GM12873 (cell line): ENCODE data around the gene CHPF2.

Experiments used
- CTCF ChIP-seq: IDR thresholded peaks from 2 replicates; pipeline ENCODE4 v1.5.1; 2012; ENCODE audit warnings: low read depth, mild to moderate bottlenecking, moderate library complexity, low read length, control low read depth; ENCODE audit not compliant: insufficient read depth; ENCODE audit errors: missing control alignments

CHPF2 gene

GRCh38 chr7:151274396-151274795 is 42.1 kb downstream of the CHPF2 start:
- TF ChIP-seq CTCF: no peak

- no peak for TF ChIP-seq CTCF
These were observed 42.9 kb downstream of the CHPF2 start for GRCh38 chr7:151274936-151275812.

- no peak for TF ChIP-seq CTCF
These were observed 43.7 kb downstream of the CHPF2 start for GRCh38 chr7:151275813-151276577.

DNA sequence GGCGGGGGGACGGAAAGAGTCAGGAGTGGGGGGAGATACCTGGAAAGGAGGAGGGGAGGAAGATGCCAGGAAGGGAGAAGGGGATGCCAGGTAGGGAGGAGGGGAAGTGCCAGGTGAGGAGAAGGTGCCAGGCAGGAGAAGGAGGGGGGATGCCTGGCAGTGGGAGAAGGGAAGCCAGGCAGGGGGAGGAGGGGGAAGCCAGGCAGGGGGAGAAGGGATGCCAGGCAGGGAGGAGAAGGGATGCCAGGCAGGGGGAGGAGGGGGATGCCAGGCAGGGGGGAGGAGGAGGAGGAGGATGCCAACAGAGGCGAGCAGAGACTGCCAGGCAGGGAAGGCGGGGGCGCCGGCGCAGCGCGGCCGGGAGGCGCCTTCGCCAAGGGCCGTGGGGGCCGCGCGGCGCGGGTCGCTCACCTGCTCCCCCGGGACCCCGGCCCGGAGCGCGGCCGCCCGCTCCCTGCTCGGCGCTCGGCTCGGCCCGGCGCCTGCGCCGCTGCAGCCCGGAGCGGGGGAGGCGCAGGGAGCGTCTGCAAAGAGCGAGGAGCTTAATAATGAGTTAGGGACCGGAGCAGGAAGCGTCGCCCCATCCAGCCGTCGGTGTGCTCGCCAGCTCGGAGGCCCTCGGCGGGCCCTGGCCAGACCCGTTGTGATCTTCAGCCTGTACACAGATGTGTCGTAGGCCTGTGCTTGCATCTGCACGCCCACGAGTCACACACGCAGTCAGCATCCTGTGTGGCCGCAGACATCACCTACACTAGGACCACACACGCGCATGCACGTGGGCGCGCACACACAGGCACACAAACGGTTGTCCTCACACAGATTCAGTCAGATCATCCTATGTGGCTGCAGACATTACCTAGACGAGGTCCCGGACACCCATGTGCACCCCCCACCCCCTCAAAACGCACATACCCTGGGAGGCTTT is 44.6 kb downstream of the CHPF2 start:
- no peak for TF ChIP-seq CTCF

DNA sequence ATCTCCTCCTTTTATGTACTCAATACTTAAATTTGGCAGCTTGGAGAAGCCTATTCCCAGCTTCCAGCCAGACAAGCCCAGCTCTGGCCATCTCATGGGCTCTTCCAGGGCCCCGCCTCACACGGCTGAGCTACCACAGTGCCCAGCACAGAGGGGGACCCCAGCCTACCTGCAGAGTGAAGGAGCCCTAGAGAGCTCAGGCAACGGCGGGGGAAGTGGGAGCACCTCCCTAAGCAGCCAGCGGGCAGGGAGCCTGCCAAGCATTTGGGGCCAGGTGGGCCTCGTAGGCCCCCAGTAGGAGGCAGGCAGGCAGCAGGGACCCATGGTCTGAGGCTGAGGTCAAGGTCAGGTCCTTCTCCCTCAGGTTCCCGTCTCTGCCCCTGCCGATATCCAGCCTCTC is 45.3 kb downstream of the CHPF2 start:
- TF ChIP-seq CTCF: no peak

GRCh38 chr7:151278949-151279348 is 46.7 kb downstream of the CHPF2 start:
- no peak for TF ChIP-seq CTCF
